LHCN-M2 (cell line): Measurements from ENCODE around the gene ALAS1. TPM values are rescaled to one million over a fixed set of nuclear protein-coding genes. Genes with fewer than 3 reads are reported as not detected.
A peak's percentile ranks its signal among the peaks of the same experiment; 100 is the strongest.

ENCODE experiments used
- DNase-seq: peaks from one replicate; pipeline ENCODE4 v3.0.0-alpha.2; 2012; ENCODE audit warnings: low read depth
- total RNA-seq: library from RNA; depleted of rRNA; stranded (reverse); fragments of >200 nt; gene quantifications from 2 replicates; pipeline ENCODE4 v1.2.3, GENCODE V29; 2014

ALAS1 gene
- total RNA-seq, 1 experiment from 2014 or later = 57.9 TPM

- no peak for DNase-seq
These were observed 966 bp downstream of the ALAS1 start for GRCh38 chr3:52198643-52199608.

GRCh38 chr3:52200981-52201679 is 3.2 kb downstream of the ALAS1 start:
- no peak for DNase-seq

GRCh38 chr3:52202384-52203077 is 4.6 kb downstream of the ALAS1 start:
- DNase-seq = no peak

- DNase-seq = no peak
These were observed 5.7 kb downstream of the ALAS1 start for GRCh38 chr3:52203701-52204100.

- DNase-seq = no peak
These were observed 6.5 kb downstream of the ALAS1 start for GRCh38 chr3:52204337-52205073.

- peak; percentile 50 for DNase-seq
These were observed 7.9 kb downstream of the ALAS1 start for GRCh38 chr3:52205727-52206372.

GRCh38 chr3:52208556-52208955 is 10.6 kb downstream of the ALAS1 start:
- DNase-seq = no peak

GRCh38 chr3:52210037-52210436 is 12.1 kb downstream of the ALAS1 start:
- DNase-seq = no peak

- DNase-seq = no peak
These were observed 12.6 kb downstream of the ALAS1 start for GRCh38 chr3:52210550-52211046.

GRCh38 chr3:52211268-52211891 is 13.4 kb downstream of the ALAS1 start:
- no peak for DNase-seq

GRCh38 chr3:52213005-52213404 is 15.0 kb downstream of the ALAS1 start:
- no peak for DNase-seq

GRCh38 chr3:52213901-52214300 is 15.9 kb downstream of the ALAS1 start:
- no peak for DNase-seq

GRCh38 chr3:52215351-52215750 is 17.4 kb downstream of the ALAS1 start:
- DNase-seq = no peak

GRCh38 chr3:52216585-52217408 is 18.8 kb downstream of the ALAS1 start:
- peak; percentile 98 for DNase-seq

- DNase-seq = no peak
These were observed 19.4 kb downstream of the ALAS1 start for GRCh38 chr3:52217409-52217805.

GRCh38 chr3:52218026-52218425 is 20.1 kb downstream of the ALAS1 start:
- DNase-seq = no peak

- no peak for DNase-seq
These were observed 20.5 kb downstream of the ALAS1 start for GRCh38 chr3:52218454-52218853.

- no peak for DNase-seq
These were observed 21.1 kb downstream of the ALAS1 start for GRCh38 chr3:52218937-52219650.
